A673 (cell line): ENCODE measurements around the gene RNF208. TPM values are rescaled to one million over a fixed set of nuclear protein-coding genes. Genes with fewer than 3 reads are reported as not detected.

Source experiments
- BruUV-seq: library from RNA; stranded (reverse); fragments of 400-500 nt; replicated peaks from 2 replicates; lab custom pipeline; 2021; lab: Mats Ljungman, UMichigan
- CTCF ChIA-PET: fragments of 300-600 bp; sonication (Branson Sonifier 250); formaldehyde crosslinking; loops from one replicate; lab custom pipeline; 2022; ENCODE audit warnings: antibody characterized with exemption; lab: Charles Lee
- POLR2A ChIA-PET: fragments of 300-600 bp; sonication (Branson Sonifier 250); formaldehyde crosslinking; loops from one replicate; lab custom pipeline; 2022; ENCODE audit warnings: antibody characterized with exemption; ENCODE audit not compliant: low non-redundant PET; lab: Charles Lee
- DNase-seq: peaks from one replicate; pipeline ENCODE4 v3.0.0-alpha.2; 2015; ENCODE audit warnings: low spot score
- H3K27ac ChIP-seq: fragments of 200-600 bp; sonication (generic); 2 replicates; pipeline ENCODE4 v1.5.1; 2016; ENCODE audit warnings: mixed run types, low read depth, mild to moderate bottlenecking, mixed read lengths, antibody characterized with exemption, low read length; ENCODE audit not compliant: poor library complexity, severe bottlenecking
- H3K27me3 ChIP-seq: fragments of 200-600 bp; sonication (generic); replicated peaks from 2 replicates; pipeline ENCODE4 v1.6.1; 2017; ENCODE audit warnings: mixed run types, low read depth, mild to moderate bottlenecking, mixed read lengths, antibody characterized with exemption, low read length; ENCODE audit not compliant: insufficient read depth, poor library complexity
- H3K36me3 ChIP-seq: fragments of 200-600 bp; sonication (generic); 2 replicates; pipeline ENCODE4 v1.6.1; 2016; ENCODE audit warnings: mixed run types, mild to moderate bottlenecking, mixed read lengths, antibody characterized with exemption, low read length; ENCODE audit not compliant: insufficient read depth, poor library complexity, severe bottlenecking
- H3K4me1 ChIP-seq: fragments of 200-600 bp; sonication (generic); 2 replicates; pipeline ENCODE4 v1.6.1; 2017; ENCODE audit warnings: mixed run types, mild to moderate bottlenecking, mixed read lengths, antibody characterized with exemption, low read length; ENCODE audit not compliant: insufficient read depth, poor library complexity, severe bottlenecking
- H3K4me3 ChIP-seq: fragments of 200-600 bp; sonication (generic); 2 replicates; pipeline ENCODE4 v1.5.1; 2016; ENCODE audit warnings: low read depth, mixed run types, mild to moderate bottlenecking, mixed read lengths, low read length; ENCODE audit not compliant: poor library complexity, severe bottlenecking
- H3K9me3 ChIP-seq: fragments of 200-600 bp; sonication (generic); 2 replicates; pipeline ENCODE4 v1.6.1; 2016; ENCODE audit warnings: mixed run types, low read depth, mild to moderate bottlenecking, mixed read lengths, antibody characterized with exemption, low read length; ENCODE audit not compliant: poor library complexity, severe bottlenecking
- CTCF ChIP-seq: fragments of 300-800, 200-600 bp; sonication (generic); conservative IDR thresholded peaks from 2 replicates; pipeline ENCODE4 v1.5.1; 2017; ENCODE audit warnings: low read depth, mild to moderate bottlenecking, antibody characterized with exemption, low read length, moderate library complexity, mixed read lengths
- EZH2 ChIP-seq: fragments of 200-600 bp; sonication (generic); IDR thresholded peaks from 2 replicates; pipeline ENCODE4 v1.6.1; 2017; ENCODE audit warnings: borderline replicate concordance, low read depth, mild to moderate bottlenecking, mixed read lengths, antibody characterized with exemption, low read length; ENCODE audit not compliant: poor library complexity, severe bottlenecking
- intact Hi-C: fragments of 100-400 bp; cut with micrococcal nuclease; formaldehyde crosslinking; loops from one replicate; pipeline ENCODE4 v1.10.0; 2022; ENCODE audit not compliant: unreplicated experiment
- total RNA-seq: library from RNA; stranded (reverse); gene quantifications from 2 replicates; pipeline ENCODE4 v1.2.3, GENCODE V29; 2021

RNF208 gene
- total RNA-seq, 1 experiment from 2014 or later, result 13.7 TPM

GRCh38 chr9:137269231-137269772 lies 47.3 kb upstream of the RNF208 start:
- no peak for TF ChIP-seq EZH2
- no peak for TF ChIP-seq CTCF
- no peak overlapping the region for H3K27ac ChIP-seq
- H3K9me3 ChIP-seq, result no peaks in the 10 kb centered on the region
- BruUV-seq, result no TSS peak
- intact Hi-C loops, result no loop called here
- no peaks in the 10 kb centered on the region for H3K4me1 ChIP-seq
- H3K27me3 ChIP-seq, result no peaks in the 10 kb centered on the region
- POLR2A ChIA-PET, result interaction anchor here (0.6 kb wide), 1 partner anchor 69 kb away, joined by 3 read pairs; no protein-coding TSS in a partner anchor
- DNase-seq, result no peak
- CTCF ChIA-PET, result no interaction called here
- H3K36me3 ChIP-seq, result peaks cover 30% of the 10 kb centered on the region
- H3K4me3 ChIP-seq, result no peak overlapping the region

- CTCF ChIA-PET, result no interaction called here
- intact Hi-C loops, result no loop called here
- no TSS peak for BruUV-seq
Measured at GRCh38 chr9:137268538-137269201, 46.6 kb upstream of the RNF208 start.

GRCh38 chr9:137267933-137268355 lies 45.9 kb upstream of the RNF208 start:
- Histone ChIP-seq H3K4me1 (no peaks in the 10 kb centered on the region), H3K9me3 (no peaks in the 10 kb centered on the region), H3K4me3 (no peak overlapping the region), H3K27ac (peak overlapping the region; percentile 16), H3K27me3 (no peaks in the 10 kb centered on the region), H3K36me3 (peaks cover 38% of the 10 kb centered on the region)
- POLR2A ChIA-PET, result no interaction called here
- TF ChIP-seq CTCF (no peak), EZH2 (no peak)
- intact Hi-C loops, result no loop called here
- no TSS peak for BruUV-seq
- CTCF ChIA-PET, result no interaction called here
- DNase-seq, result no peak

More at GRCh38 chr9:137268538-137269201, 46.6 kb upstream of the RNF208 start:
- POLR2A ChIA-PET, result interaction anchor here (0.6 kb wide), 1 partner anchor 70 kb away, joined by 3 read pairs; no protein-coding TSS in a partner anchor
- Histone ChIP-seq H3K36me3 (peaks cover 36% of the 10 kb centered on the region), H3K9me3 (no peaks in the 10 kb centered on the region), H3K27me3 (no peaks in the 10 kb centered on the region), H3K27ac (no peak overlapping the region), H3K4me1 (no peaks in the 10 kb centered on the region), H3K4me3 (no peak overlapping the region)
- no peak for DNase-seq
- TF ChIP-seq EZH2, result no peak
- no peak for TF ChIP-seq CTCF
